NCI-H69 (cell line): ENCODE measurements around the gene LMCD1.

Experiments
- DNase-seq: peaks from one replicate; lab custom pipeline; 2025; lab: John Stamatoyannopoulos, UW

The LMCD1 gene

DNA sequence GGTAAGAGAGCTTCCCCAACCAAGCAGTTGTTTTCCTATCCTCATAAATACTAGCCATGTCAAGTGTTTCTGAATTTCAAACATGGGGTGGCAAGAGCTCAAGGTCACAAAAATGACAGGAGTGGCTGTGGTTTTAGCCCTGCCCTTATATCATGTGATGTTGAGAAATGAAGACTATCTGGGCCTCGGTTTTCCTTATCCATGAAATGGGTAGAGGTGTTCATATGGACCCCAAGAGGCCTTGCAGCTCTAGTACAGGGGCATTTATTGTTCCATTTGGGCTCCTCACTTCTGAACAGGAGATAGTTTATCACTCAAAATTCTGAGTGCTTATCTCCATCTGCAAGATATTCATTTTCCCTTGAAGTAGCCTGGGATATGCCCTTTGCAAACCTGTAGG lies 35.8 kb downstream of the LMCD1 start:
- DNase-seq = no peak

DNA sequence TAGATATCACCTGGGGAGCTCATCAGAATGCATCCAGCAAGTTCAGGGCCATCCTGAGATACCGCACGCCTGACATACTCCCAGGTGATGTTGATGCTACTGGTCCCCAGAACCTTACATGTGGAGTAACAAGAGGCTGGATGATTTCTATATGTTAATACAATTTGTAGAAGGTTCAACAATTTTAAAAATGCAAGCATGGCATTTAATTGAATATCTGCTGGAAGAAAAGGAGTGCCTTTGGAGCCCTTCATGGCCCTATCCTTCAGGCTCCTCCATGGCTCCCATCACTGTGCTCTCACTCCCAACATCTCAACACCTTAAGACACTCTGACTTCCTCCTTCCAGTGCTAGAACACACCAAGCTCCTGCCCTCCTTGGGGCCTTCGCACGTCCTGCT lies 36.6 kb downstream of the LMCD1 start:
- DNase-seq = no peak

DNA sequence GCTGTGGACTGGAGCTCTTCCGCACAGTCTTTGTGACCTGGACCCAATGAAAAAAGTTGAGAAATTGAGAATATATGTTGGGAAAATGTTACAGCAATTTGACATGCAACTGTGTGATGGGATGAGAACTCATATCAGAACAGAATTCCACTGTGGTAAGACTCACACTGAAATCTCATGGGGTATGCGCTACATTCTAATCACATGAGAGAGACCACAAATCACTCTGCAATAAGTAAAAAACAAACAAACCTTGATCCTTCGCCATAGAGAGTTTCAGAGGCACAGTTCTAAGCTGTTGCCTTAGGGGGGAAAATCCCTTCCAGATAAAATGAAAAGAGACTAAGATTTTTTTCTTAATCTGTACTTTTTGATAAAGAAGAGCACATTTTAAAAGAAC lies 37.3 kb downstream of the LMCD1 start:
- no peak for DNase-seq

DNA sequence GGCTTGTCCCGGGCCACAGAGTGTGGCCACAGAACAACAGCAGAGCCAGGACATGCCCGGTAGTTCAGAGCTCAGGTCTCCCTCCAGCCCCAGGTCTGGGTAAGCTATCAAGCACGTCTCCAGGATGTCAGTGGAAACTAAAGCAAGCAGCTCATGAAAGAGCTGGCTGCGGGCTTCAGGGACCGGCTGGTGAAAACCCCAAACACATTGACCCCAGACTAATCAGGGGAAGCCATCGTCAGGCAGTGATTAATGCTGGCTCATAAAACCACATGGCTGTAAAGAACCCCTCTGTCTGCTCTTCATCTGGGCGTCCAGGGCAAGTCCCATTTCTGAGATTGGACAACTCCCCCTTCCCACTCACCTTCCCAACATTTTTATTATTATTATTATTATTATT lies 37.8 kb downstream of the LMCD1 start:
- DNase-seq = no peak

DNA sequence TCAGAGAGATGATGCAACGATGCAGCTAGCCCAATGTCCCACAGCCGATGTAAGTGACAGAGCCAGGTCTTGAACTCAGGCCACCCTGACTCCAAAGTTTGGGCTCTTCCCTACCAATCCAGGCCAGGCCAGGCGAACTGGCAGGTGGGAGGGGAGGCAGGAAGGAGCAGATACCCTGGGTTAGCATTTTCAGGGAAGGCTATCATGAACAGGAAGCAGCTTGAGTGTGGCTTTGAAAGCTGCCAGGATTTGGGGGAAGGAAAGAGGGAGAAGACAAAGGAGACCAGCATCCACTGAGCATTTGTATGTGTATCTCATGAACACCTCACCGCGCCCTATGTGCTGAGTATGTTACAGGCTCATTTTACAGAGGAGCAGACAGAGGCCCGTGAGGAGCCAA lies 38.8 kb downstream of the LMCD1 start:
- DNase-seq = no peak

DNA sequence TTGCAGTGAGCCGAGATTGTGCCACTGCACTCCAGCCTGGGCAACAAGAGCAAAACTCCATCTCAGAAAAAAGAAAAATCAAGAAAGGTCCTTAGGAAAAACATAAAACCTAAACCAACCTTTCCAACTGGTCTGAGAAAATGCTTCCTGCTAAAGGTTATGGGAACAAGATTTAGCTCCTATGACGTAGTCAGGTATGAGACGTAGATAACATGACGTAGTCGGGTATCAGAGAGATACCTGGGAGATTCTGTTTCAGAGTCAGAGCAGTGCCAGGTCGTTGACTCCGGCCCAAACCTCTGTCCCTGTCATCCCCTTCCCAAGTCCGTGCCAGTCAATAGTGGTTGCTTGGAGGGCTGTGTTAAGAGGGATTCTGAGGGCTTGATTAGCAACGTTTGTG lies 39.9 kb downstream of the LMCD1 start:
- DNase-seq = no peak

DNA sequence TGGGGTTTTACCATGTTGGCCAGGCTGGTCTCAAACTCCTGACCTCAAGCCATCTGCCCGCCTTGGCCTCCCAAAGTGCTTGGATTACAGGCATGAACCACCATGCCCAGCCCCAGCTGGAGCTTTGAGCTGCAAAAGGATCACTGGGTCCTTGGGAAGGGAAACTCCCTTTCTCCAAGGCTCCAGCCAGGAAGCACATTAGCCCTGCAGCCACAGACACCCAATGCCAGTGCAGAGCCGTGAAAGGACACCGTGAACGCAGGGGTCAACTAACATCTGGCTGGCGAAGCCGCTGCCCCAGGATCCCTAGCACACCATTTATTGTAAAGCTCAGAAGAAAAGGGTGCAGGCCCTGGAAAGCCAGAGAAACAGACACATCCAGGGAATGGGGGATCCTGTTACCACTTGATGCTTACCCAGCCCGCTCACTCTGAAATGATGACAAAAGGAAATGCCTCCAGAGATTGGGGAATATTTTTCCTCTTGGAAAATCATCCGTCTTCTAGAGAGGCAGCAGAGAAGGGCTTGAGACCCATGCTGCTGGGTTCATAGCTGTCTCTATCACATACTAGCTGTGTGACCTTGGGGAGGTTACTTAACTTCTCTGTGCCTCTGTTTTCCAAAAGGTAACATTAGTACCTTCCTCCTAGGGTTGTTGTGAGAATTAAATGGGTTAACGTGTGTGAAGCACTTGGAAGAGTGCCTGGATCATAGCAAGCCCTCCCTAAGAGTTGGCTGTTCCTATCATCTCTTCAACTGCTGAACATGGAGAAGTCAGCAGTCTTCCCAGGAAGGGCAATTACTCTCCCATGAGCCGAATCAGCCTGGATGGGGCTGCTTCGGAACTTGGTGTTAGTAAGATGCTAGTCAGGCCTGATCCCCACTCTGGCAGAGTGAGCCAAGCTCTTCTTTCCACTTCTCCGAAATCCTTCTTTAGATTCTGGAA lies 40.8 kb downstream of the LMCD1 start:
- no peak for DNase-seq

DNA sequence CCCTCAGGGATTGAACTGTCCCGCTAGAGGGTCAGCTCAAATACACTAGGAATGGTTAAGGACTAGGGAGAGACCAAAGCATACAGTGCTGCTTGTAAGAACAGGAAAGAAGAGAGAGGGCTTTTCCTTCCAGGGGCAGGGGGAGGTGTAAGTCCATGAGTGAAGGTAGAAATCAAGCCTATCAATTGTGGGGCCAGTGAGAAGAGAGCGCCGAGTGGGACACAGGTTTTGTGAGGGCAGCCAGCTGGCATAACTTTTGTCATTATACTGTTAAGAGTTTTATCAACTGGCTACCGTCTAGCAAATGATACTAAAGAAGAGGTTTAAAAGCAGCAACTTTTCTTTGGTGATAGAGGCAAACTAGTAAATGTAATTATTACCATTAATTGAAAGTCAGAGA lies 45.0 kb downstream of the LMCD1 start:
- no peak for DNase-seq

DNA sequence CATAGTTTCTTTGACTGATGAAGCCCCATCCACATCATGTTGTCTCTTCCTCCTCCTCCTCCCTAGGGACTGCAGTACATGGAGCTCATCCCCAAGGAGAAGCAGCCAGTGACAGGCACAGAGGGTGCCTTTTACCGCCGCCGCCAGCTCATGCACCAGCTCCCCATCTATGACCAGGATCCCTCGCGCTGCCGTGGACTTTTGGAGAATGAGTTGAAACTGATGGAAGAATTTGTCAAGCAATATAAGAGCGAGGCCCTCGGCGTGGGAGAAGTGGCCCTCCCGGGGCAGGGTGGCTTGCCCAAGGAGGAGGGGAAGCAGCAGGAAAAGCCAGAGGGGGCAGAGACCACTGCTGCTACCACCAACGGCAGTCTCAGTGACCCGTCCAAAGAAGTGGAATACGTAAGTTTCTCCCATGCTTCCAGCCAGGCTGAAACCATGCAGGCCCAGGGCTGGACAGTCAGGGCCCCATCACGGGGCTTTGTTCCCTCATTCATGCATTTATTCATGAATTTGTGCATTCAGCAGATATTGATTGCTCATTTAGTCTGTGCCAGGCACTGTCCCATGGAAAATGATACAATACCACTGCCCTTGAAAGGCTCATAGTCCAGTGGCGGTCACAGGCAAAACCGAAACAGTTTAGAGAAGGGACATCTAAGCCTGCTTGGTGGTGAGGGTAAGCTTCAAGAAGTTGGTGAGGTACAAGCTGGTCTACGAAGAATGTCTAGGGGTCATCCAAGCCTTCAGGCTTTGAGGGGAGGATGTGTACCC lies 47.1 kb downstream of the LMCD1 start:
- no peak for DNase-seq

DNA sequence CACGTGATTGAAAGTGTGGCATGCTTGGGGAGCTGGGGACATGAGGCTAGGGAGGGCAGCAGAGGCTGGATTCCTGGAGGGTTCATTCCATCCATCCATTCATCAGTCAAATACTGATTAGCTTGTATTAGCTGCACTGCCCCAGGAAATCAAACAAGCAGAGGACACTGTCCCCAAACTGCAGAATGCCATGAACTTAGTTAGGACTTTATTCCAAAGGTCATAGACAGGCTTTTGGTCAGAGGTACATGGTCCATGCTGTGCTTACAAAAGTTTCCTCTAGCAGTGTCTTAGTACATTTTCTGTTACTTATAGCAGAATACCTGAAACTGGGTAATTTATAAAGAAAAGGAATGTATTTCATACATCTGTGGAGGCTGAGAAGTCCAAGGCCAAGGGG lies 47.7 kb downstream of the LMCD1 start:
- no peak for DNase-seq

DNA sequence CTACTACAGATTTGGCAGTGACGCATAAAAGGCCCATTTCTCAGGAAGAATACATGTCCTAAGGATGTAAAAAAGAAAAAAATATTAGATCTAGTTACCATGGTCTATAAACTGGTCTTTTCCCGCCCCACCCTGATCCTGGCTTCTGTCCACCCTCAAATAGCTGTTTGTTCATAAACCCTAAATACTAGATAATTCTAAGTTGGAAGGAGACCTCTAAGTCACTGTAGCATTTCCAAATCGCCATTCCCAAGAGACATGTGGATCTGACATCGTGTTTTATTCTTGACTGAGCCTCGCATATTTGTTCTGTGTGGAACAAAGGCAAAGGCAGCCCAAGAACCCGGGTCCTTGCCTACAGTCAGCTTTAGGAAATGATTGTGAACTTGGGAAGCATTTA lies 49.0 kb downstream of the LMCD1 start:
- no peak for DNase-seq

DNA sequence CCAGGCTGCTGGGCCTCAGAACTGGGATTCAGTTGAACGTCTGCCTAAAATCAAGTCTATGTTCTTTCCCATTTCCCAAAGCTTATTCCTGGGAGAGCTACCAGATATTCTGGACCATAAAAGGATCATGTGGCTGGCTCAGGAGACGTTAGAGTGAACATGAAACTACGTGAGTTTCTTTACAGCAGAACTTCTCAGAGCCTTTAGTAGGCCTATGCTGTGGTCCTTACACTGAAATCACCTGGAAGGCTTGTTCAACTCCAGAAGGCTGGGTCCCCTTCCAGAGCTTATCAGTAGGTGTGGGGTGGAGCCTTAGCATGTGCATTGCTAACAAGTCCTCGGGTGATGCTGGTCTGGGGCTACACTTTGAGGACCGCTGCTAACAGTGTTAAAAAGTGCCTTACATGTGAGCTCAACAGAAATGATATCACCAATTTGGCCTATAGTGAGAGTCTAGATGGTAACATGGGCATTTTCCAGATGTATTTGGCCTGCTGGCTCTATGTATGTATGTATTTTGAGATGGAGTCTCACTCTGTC lies 50.7 kb downstream of the LMCD1 start:
- DNase-seq = no peak

DNA sequence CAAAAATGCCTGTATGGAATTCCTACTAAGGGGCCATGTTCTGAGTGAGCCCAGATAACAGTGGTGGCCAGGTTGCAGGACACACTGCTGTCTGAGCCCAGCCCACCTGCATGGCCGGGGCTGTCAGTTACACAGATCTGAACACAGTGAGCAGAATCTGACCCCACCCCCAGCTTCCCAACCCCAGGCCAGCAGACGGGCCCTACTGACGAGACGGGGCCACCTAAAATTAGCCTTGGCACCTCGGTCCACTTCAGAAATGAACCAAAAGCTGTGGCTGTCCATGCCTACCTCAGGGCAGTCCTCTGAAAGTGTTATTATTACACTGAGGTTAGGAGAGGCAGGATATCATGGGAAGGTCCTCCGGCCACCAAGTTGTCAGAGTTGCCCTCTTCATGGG lies 51.8 kb downstream of the LMCD1 start:
- no peak for DNase-seq

DNA sequence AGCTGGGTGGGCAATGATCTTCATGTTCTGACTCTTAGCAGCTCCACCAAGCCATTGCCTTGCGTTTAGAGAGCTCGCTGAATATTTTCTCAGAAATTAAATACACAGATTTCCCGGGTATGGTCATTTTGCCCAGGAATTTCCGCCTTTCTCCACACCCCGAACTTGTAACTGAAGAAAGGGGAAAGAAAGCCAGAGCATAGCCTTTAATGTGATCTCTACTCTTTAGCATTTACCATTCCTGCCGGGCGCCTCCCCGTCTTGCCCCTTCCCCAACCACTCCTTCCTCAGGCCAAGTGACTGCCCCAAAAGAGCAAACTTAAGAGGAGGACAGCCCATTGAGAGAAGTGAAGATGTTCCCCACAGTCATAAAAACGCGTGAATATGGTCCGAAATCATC lies 53.1 kb downstream of the LMCD1 start:
- no peak for DNase-seq

DNA sequence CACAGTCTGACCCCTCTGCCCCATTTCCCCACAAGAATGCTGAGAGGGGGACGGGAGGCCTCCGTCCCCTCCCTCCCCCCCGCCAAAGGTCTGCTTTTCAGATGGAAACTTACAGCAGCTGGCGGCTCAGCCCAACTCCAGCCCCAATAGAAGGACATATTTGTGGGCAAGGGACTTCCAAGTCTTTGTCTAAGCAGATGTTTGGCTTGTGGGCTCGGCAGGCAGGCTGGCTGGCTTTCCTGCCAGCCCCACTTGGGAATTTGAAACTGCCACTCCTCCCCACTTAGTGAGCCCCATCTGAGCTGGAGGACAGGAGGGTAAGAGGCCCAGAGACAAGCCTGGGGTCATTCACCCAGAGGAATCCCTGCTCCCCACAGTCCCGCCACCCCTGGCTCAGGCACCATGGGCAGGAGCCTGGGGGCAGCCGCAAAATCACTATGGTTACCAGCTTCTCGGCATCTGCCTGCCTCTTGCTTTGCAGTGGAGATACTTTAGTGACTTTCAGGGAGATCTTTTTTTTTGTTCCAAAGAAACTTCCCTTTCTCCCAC lies 53.6 kb downstream of the LMCD1 start:
- peak; percentile 63 for DNase-seq

DNA sequence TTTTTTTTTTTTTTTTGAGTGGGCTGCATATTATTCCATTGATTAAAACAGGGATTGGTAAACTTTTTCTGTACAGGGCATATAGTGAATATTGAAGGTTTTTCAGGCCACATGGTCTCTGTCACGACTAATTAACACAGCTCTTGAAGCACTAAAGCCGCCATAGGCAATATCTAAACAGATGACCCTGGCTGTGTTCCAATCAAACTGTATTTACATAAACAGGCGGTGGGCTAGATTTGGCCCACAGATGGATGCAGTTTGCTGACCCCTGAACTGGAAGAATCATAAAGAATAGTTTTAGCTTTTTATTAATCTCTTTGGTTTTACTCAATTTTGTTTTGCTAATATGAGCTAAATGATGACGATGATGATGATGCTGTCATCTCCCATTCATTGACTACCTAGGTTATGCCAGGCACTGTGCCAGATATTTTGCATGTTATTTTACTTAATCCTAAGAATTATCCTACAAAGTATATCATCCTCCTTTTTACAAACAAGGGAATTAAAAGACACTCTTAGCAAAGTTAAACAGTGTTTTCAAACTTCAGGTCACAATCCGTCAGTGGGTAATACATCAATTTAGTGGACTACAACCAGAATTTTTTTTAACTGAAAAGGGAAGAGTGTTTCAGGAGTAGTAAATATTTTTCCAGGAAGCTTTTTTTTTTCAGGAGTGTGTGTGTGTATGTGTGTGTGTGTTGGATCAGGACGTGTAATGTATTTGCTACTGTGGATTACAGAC lies 54.3 kb downstream of the LMCD1 start:
- peak; percentile 54 for DNase-seq

DNA sequence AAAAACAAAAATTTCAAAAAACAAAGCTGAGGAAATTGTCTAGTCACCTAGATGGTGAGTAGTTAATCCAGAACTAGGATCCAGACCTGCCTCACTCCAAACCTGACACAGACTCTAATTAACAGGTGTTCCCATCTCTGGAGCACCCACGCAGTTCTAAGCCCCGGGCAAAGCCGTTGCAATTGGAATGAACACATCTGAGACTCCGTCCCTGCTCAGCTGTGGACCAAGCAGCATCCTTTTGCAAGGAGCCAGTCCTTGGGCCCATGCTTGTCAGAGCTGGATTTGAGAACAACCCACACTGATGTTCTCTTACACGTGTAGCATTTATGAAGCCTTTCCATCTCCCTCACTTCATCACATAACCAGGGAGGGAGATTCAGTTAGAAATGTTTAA lies 54.8 kb downstream of the LMCD1 start:
- DNase-seq = peak; percentile 6

DNA sequence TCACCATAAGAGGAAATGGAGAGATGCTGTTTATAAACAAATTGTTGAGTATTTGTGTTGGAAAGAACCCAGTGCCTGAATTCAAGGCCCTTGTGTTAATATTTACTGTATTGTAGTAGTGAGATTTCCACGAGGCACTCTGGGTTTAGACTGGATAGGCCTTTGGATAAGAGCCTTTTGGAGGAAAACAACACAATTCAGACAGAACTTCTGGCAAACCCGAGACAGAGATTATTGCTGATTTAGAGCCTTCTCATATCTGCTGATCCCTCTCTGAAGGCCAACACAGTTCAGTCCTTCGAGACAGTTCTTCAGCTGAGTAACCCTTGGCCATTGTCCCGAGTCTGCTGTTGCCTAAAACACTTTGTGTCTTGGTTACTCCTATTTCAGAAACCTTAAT lies 55.7 kb downstream of the LMCD1 start:
- DNase-seq = no peak

DNA sequence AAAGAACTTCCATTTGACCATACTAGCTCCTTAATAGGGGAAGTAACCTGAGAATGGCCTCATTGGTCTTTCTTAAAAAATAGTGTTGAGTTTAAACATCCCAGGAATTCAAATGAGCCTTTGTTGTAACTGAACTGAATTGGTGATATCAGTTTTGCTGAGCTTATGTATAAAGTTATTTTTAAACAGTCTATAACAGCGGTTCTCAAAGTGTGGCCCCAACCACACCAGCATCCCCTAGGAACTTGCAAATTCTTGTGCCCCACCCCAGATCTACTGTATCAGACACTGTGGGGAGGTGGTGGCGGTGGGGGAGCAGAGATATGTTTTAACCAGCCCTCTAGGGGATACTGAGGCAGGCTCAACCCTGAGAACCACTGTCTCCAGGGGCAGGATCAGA lies 57.0 kb downstream of the LMCD1 start:
- DNase-seq = no peak

DNA sequence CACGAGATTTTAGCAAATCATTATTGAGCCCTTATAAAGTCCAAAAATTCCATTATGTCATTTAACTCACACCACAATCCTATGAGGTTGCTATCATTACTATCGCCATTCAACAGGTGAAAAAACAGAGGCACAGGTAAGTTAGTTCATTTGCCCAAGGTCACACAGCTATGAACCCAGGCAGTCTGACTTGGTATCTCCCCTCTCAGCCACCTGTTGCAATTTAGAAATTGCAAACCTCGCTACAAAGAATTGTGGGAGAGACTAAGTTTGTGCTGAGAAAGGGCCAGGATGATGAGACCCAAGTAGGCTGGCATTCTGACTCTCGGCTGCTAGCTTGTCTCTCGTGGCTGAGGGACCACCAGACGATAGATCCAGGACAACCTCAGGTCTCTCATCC lies 57.7 kb downstream of the LMCD1 start:
- DNase-seq = no peak

DNA sequence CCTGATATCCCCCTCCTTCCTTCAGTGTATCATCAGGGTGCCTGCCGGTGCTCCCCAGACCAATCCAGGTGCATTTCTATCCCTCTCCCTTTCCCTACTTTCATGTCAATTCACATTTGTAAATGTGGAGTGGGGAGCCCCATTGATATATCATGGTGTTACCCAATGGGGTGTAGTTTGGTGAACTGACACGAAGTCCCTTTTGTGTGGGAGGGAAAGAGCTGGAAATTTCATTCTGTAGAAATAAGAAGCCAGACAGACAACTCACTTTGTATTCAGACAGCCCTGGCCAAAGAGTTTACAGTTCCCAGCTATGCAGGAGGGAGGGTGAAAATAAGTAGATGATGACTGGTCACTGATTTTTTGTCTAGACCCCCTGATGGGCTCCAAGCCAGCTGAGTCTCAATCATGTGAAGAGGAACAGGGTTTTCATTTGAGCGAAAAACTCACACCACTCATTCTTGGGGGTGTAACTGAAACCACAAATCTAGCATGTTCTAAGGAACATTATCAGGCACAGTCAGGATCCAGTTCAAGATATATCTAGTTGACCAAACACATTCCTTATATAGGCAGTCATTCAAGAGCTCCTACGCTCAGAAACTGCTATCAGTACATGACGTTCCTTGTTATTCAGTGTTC lies 58.9 kb downstream of the LMCD1 start:
- no peak for DNase-seq

DNA sequence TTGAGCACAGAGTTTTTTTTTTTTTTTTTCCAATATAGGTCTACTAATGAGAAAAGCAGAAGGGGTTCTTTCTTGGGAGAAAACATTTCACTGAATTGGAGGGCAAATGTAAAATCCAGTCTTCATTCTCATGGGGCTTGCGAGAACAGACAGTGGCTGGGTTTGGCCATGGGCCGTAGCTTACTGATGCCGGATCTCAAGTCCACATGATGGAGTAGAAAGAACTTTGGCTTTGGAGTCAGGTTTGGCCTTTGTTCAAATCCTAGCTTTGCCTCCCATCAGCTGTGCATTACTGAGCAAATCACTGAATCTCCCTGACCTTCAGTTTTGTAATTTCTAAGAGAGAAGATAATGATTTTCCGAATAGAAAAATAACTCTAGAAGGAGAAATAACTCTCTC lies 59.7 kb downstream of the LMCD1 start:
- no peak for DNase-seq
